ENCODE data around the gene CPNE6. TPM values are rescaled to one million over a fixed set of nuclear protein-coding genes. Genes with fewer than 3 reads are reported as not detected.
"Not testable (repeated sequence)": the region's sequence is repeated elsewhere in the genome, so short reads cannot be mapped to it uniquely, and the experiment has no call there.

CPNE6 gene
- total and polyA plus RNA-seq, 12 donors, result 0.07 to 1.4 (median 0.22) TPM; not detected in 7

DNA sequence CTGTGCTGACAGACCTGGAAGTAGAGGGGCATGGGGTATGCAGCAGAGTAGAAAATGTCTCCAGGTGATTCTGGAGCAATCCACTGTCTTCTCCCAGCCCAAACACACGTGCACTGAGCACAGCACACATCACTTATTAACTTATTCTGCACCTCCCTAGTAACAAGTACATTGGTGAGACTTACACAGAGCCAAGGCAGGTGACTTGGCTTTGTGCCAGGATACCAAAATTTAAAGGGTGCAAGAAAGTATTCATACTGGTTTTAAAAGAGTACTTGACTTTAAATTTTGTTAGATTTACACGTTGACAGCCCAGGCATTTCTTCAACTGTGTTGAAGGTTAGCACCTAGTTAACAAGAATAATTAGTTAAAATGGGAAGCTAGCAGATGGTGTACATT lies 30.7 kb upstream of the CPNE6 start:
- no peak for DNase-seq
- TF ChIP-seq POLR2A (IDR thresholded peaks at IDR 0.05) (no peak), CTCF (IDR thresholded peaks at IDR 0.05) (no peak)
- Histone ChIP-seq H3K9me3 (replicated peaks in 1 of 3) (no peaks in the 10 kb centered on the region), H3K27me3 (no peaks in the 10 kb centered on the region), H3K4me3 (no peak overlapping the region), H3K27ac (no peak overlapping the region), H3K36me3 (replicated peaks in 1 of 2) (no peaks in the 10 kb centered on the region), H3K4me1 (replicated peaks in 1 of 2) (no peaks in the 10 kb centered on the region)
- 55 to 71% (median 59%) methylated on average over 2 of the region's 2 CpGs for WGBS, 4 donors
- intact Hi-C loops (cut with DNase I), result no loop called here

- Histone ChIP-seq H3K9me3 (replicated peaks in 1 of 3) (no peaks in the 10 kb centered on the region), H3K27ac (no peak overlapping the region), H3K4me1 (replicated peaks in 1 of 2) (no peaks in the 10 kb centered on the region), H3K27me3 (no peaks in the 10 kb centered on the region), H3K4me3 (no peak overlapping the region), H3K36me3 (replicated peaks in 1 of 2) (no peaks in the 10 kb centered on the region)
- 47 to 52% (median 50%) methylated on average over 5 of the region's 5 CpGs for WGBS, 4 donors
- TF ChIP-seq CTCF (IDR thresholded peaks at IDR 0.05) (no peak), POLR2A (IDR thresholded peaks at IDR 0.05) (no peak)
- no peak for DNase-seq
- intact Hi-C loops (cut with DNase I), result no loop called here
These were observed 28.6 kb upstream of the CPNE6 start for GRCh38 chr14:24042746-24043145.

DNA sequence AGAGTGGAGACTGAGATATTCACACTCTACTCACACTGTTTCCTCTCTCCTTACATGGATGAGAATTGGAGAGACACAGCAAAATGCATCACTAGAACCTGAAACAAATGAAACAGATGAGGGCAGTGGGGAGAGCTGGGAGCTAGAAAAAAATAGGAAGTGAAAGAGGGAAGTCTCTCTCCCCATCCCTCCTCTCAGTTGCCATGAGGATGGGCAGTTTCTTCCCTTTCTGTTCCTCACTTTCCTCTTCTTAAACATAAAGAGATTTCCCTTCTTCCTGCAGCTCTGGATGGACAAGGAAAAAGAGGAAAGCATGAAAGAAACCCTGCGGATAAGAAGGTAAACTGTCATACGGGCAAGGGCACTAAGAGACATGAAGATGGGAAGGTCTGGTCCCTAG lies 22.4 kb upstream of the CPNE6 start:
- H3K4me3 ChIP-seq, result not testable (repeated sequence)
- WGBS, 4 donors, result 63 to 77% (median 72%) methylated on average over 2 of the region's 2 CpGs

GRCh38 chr14:24050753-24051152 lies 20.6 kb upstream of the CPNE6 start:
- intact Hi-C loops (cut with DNase I), result loop anchor here in 1 of 2 donors (10.0 kb wide), 1 partner anchor 244 kb away; the partner anchor contains the start of genes DHRS1 and NOP9
- H3K9me3 ChIP-seq (replicated peaks in 1 of 3); H3K4me3 ChIP-seq; H3K27me3 ChIP-seq; H3K36me3 ChIP-seq (replicated peaks in 1 of 2); H3K27ac ChIP-seq: not testable (repeated sequence)
- H3K4me1 ChIP-seq (replicated peaks in 1 of 2), result peaks cover 13 to 16% of the 10 kb centered on the region in 2 donors
- peak in 2 of 7 donors; percentile 11 to 37 for DNase-seq
- WGBS, 4 donors, result 70 to 79% (median 73%) methylated on average over 8 of the region's 8 CpGs

More for the DNA sequence above, 22.4 kb upstream of the CPNE6 start:
- DNase-seq; intact Hi-C loops (cut with DNase I); H3K27ac ChIP-seq; H3K9me3 ChIP-seq (replicated peaks in 1 of 3); H3K27me3 ChIP-seq; H3K36me3 ChIP-seq (replicated peaks in 1 of 2): not testable (repeated sequence)
- peaks cover 13 to 16% of the 10 kb centered on the region in 2 donors for H3K4me1 ChIP-seq (replicated peaks in 1 of 2)

GRCh38 chr14:24051176-24051788 lies 20.1 kb upstream of the CPNE6 start:
- Histone ChIP-seq H3K27ac (peak overlapping the region in 2 of 5 donors; percentile 23 to 45), H3K4me3 (peak overlapping the region in 2 of 4 donors; percentile 28 to 75), H3K9me3 (replicated peaks in 1 of 3) (no peaks in the 10 kb centered on the region), H3K4me1 (replicated peaks in 1 of 2) (peaks cover 13 to 16% of the 10 kb centered on the region in 2 donors), H3K36me3 (replicated peaks in 1 of 2) (no peaks in the 10 kb centered on the region), H3K27me3 (no peaks in the 10 kb centered on the region)
- intact Hi-C loops (cut with DNase I), result loop anchor here in 1 of 2 donors (10.0 kb wide), 1 partner anchor 244 kb away; the partner anchor contains the start of genes DHRS1 and NOP9
- peak in 2 of 7 donors; percentile 22 to 51 for DNase-seq
- TF ChIP-seq POLR2A (IDR thresholded peaks at IDR 0.05), result no peak
- no peak for TF ChIP-seq CTCF (IDR thresholded peaks at IDR 0.05)
- WGBS, 4 donors, result 32 to 39% (median 32%) methylated on average over 15 to 20 of the region's 20 CpGs
